T-helper 2 cell treated with Interferon-gamma antibody and Interleukin-4, amounts not matched to agents 5 μg/mL and 100 μg/mL, for 36 hours (primary cell): ENCODE results near the gene MRFAP1L1.

Experiments used
- DNase-seq: peaks from one replicate; pipeline ENCODE4 v3.0.0; 2021; ENCODE audit warnings: low spot score
- H3K27ac Mint-ChIP-seq: one replicate; pipeline ENCODE4 v1.8.0; 2021; ENCODE audit warnings: mild to moderate bottlenecking, mixed read lengths
- H3K27me3 Mint-ChIP-seq: one replicate; pipeline ENCODE4 v1.8.0; 2021; ENCODE audit warnings: low read depth, mixed read lengths
- H3K36me3 Mint-ChIP-seq: one replicate; pipeline ENCODE4 v1.8.0; 2021; ENCODE audit warnings: low read depth, mixed read lengths
- H3K4me1 Mint-ChIP-seq: one replicate; pipeline ENCODE4 v1.8.0; 2021; ENCODE audit warnings: low read depth, mixed read lengths
- H3K4me3 Mint-ChIP-seq: one replicate; pipeline ENCODE4 v1.8.0; 2022; ENCODE audit warnings: mild to moderate bottlenecking, moderate library complexity, mixed read lengths
- H3K9me3 Mint-ChIP-seq: one replicate; pipeline ENCODE4 v1.8.0; 2021; ENCODE audit warnings: mixed read lengths

MRFAP1L1 gene

DNA sequence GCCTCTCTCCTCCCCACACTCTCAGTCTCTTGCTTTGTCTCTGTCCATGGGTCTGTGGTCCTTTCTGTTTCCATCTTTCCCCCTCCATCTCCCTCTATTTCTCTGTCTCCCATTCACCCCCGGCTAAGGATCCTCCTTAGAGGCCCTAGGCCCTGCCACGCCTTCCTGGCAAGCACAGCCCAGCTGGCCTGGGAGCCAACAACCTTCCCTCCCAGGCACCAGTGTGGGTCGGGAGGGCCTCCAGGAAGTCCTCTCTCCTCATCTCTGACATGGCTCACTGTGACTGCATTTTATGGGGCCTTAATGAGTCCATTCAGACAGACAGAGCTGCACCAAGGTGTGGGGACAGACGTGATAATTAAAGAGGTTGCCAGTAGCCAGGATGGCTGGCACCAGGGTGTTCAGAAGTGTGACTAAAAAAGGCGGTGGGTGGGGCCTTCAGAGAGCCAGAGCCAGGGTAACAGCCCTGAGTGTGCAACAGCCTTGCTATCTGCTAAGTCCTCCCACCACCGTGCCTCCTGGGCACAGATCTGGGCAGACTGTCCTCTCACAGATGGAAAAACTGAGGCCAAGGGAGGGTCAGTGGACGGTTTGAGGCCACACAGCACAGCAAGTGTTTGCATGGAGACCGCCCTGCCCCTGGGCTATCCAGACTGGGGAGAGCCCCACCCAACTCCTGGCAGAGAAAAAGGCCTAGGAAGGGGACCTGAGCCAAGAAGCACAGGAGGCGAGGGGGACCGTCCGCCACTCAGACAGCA lies 37.8 kb upstream of the MRFAP1L1 start:
- Mint-ChIP-seq H3K27ac (no peak overlapping the region), H3K4me3 (no peak overlapping the region), H3K9me3 (no peaks in the 10 kb centered on the region), H3K36me3 (no peaks in the 10 kb centered on the region), H3K4me1 (peaks cover 8% of the 10 kb centered on the region), H3K27me3 (no peaks in the 10 kb centered on the region)
- no peak for DNase-seq

DNA sequence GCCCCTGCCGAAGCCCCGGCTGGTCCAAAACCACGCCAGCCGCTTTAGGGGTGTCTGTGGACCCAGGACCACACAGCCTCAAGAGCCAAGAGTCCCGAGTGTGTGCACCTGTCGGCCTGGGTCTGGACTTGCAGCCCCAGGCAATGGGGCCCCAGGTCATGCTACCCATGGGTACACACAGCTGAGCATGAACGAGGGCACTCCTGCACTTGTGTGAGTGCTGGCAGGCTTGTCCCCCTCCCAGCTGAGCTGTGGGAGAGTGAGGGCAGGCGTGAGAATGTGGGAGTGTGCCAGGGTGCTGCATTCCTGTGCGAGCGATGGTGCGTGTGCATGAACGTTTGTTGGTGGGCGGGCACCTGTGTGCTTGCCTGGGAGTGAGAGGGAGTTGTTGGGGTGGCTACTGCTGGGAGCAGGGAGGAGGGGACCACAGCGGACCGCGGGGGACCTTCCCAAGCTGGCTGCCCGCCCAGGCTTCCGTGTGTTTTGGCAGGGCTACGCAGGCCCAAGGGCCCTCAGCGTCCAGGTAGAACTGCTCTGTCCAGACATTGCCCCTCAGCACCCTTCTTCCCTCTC lies 37.1 kb upstream of the MRFAP1L1 start:
- Mint-ChIP-seq H3K4me3 (no peak overlapping the region), H3K36me3 (no peaks in the 10 kb centered on the region), H3K27me3 (no peaks in the 10 kb centered on the region), H3K27ac (no peak overlapping the region), H3K4me1 (peaks cover 10% of the 10 kb centered on the region), H3K9me3 (no peaks in the 10 kb centered on the region)
- DNase-seq: no peak

DNA sequence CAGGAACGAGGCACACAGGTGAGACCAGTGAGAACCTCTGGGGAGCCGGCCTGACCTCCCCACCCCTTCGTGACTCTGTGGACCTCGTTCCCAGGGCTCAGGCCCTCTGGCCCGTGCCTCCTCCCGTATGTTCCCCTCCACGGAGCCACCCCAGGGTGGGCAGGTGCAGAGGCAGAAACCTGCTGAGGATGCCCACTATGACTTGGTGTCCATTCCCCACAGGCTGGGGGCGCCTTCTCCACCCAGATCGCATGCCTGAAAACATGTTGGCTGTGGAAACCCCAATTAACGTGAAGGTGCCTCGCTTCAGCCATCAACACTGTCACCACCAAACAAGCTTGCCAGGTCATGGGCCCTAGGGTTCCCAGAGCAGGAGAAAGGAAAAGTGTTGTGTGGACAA lies 33.3 kb upstream of the MRFAP1L1 start:
- DNase-seq: no peak
- no peak overlapping the region for H3K4me3 Mint-ChIP-seq
- no peaks in the 10 kb centered on the region for H3K27me3 Mint-ChIP-seq
- H3K27ac Mint-ChIP-seq: no peak overlapping the region
- peaks cover 4% of the 10 kb centered on the region for H3K4me1 Mint-ChIP-seq
- peaks cover 6% of the 10 kb centered on the region for H3K9me3 Mint-ChIP-seq
- no peaks in the 10 kb centered on the region for H3K36me3 Mint-ChIP-seq

DNA sequence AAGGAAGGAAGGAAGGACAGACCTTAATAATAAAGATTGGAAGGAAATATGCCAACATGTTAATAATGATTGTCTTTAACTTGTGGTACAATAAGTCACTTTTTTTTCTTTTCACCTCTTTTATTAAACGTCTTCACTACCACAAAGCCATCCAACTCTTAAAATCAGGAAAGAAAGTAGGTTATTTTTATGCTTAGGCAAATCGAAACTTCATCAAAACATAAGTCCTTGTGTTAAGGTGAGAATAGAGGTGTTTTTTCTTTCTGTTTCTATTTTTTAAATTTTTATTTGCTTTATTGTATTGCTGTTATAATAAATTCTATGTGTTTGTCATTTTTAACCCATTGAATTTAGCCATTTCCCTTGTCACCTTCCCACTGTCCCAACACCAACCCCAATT lies 32.8 kb upstream of the MRFAP1L1 start:
- Mint-ChIP-seq H3K4me3 (no peak overlapping the region), H3K27ac (no peak overlapping the region), H3K36me3 (no peaks in the 10 kb centered on the region), H3K4me1 (peaks cover 4% of the 10 kb centered on the region), H3K27me3 (peaks cover under 1% of the 10 kb centered on the region), H3K9me3 (peaks cover 6% of the 10 kb centered on the region)
- DNase-seq: no peak

DNA sequence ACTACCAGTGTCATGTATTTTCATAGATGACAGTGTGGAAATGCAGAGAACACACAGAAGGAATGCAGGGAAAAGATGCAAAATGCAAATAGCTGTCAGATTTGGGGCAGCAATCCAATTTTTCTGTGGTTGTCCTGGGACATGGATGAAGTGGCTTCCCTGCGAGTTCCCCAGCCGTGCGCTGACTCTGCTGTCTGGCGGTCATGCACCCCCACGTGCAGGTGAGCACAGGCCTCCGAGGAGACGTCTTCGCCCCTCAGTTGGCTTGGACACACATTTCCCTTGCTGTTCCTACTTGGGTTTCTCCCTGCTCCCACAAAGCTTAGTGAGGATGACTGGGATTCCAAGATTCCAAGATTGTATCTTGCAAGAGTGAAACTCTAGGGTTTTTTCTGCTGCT lies 30.7 kb upstream of the MRFAP1L1 start:
- H3K27ac Mint-ChIP-seq: no peak overlapping the region
- no peaks in the 10 kb centered on the region for H3K36me3 Mint-ChIP-seq
- peaks cover 4% of the 10 kb centered on the region for H3K4me1 Mint-ChIP-seq
- H3K4me3 Mint-ChIP-seq: no peak overlapping the region
- no peak for DNase-seq
- peaks cover 3% of the 10 kb centered on the region for H3K27me3 Mint-ChIP-seq
- H3K9me3 Mint-ChIP-seq: peaks cover 6% of the 10 kb centered on the region

DNA sequence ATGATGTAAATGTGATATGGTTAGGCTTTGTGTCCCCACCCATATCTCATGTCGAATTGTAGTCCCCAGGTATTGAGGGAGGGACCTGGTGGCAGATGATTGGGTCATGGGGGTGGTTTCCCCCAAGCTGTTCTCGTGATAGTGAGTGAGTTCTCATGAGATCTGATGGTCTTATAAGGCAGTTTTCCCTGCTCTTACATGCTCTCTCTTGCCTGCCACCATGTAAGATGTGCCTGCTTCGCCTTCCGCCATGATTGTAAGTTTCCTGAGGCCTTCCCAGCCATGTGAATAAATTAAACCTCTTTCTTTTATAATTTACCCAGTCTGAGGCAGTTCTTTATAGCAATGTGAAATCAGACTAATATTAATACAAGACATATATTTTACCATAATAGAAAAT lies 30.3 kb upstream of the MRFAP1L1 start:
- Mint-ChIP-seq H3K4me3 (no peak overlapping the region), H3K36me3 (no peaks in the 10 kb centered on the region), H3K27me3 (peaks cover 3% of the 10 kb centered on the region), H3K9me3 (peaks cover 6% of the 10 kb centered on the region), H3K4me1 (peaks cover 4% of the 10 kb centered on the region), H3K27ac (no peak overlapping the region)
- no peak for DNase-seq

DNA sequence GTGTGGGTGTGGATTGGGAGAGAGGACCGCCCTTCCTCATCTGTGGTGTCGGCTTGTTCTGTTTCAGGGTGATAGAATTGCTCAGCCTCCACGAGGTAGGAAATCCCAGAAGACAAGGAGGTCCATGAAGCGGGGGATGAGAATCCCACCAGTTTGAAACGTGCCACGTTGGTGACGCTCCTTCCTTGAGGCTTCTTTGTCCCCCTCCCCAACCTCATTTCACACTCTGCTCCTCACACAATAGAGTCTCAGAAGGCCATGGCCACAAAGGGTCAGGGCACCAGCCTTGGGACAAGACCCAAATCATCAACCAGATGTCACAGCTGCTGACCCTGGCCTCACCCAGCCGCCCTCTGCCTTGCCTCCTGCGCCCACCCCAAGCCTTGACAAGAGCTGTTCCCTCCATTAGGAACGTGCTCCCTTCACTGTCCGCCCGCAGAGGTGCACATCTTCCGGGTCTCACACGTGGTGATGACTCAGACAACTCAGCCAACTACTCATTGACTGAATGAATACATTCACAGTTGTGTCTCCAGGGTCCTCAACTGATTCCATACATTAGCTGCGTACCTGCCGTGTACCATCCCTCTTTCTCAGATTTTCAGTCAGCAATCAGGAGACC lies 24.6 kb upstream of the MRFAP1L1 start:
- Mint-ChIP-seq H3K4me1 (no peaks in the 10 kb centered on the region), H3K4me3 (no peak overlapping the region), H3K36me3 (no peaks in the 10 kb centered on the region), H3K9me3 (peaks cover 1% of the 10 kb centered on the region), H3K27ac (no peak overlapping the region), H3K27me3 (peaks cover 3% of the 10 kb centered on the region)
- no peak for DNase-seq

DNA sequence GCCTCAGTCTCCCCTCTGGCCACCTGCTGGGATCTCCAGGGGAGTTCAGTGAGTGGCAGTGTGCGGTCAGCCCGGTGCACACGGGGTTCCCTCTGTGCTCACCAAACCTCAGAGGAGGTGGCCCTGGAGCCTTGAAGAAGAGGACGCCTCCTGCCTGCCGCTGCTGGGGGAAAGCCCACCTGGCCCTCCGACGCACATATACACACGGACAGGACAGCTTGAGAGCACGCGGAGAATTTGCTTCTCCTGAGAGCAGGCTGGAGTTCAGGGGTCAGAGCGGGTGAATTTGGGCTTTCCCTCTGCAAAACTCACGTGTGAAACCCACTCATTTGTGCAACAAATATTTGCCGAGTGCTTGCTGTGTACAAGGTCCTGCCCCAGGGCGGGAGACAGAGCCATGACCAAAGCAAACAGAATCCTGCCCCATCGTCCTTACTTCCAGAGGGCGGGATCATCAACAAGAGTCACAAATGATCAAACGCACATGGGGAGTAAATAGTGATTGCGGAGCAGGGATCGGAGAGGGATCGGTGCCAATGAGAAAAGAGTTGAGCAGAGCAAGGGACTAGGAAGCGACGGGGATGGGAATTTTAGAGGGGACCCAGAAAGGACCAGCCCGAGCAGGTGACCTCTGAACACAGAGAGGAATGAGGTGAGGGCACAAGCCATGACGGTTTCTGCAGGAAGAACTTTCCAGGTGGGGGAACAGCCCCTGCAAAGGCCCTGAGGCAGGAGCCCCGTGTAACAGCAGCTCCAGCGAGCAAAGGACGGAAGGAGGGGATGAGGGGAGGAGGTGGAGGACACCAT lies 23.9 kb upstream of the MRFAP1L1 start:
- no peak overlapping the region for H3K4me3 Mint-ChIP-seq
- no peak overlapping the region for H3K27ac Mint-ChIP-seq
- DNase-seq: no peak
- no peaks in the 10 kb centered on the region for H3K4me1 Mint-ChIP-seq
- peaks cover 3% of the 10 kb centered on the region for H3K27me3 Mint-ChIP-seq
- no peaks in the 10 kb centered on the region for H3K36me3 Mint-ChIP-seq
- no peaks in the 10 kb centered on the region for H3K9me3 Mint-ChIP-seq

DNA sequence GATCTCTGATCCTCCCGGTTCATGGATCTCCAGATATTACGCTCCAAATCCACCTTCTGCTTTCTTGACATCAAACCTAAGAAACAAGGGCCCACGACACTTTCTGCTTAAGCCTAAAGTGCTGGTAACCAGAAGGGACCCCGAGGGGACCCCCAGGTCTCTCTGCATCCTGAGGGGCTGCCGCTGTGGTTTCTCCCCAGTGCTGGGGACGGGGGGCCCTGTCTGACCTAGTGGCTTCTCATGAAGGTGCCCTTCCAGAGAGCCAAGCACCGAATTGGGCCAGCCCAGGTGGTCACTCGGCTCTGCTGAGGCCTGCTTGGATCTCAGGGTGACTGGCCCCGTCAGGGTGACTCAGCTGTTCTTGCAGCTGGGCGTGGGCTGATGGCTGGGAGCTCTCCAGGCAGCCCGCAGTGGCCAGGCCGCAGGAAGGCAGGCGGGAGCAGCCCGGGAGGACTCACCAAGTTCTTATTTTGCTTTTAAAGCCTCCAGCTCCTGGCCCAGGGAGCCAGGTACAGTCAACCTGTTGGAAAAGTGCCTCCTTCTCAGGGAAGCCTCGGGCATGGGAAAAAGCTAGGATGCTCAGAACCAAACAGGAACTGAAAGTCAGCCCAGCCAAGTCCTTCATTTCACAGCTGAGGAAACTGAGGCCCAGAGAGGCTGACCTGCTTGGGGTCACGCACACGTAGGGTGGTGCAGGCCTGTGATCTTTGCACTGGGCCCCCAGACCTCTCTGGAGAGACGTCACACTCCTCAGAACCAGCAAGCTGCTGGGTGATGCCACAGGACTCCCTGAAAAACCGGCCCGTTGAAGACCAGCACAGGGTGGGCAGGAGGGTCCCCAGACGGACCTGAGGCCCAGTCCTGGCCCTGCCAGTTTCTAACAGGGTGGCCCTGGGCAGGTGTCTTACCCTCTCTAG lies 23.0 kb upstream of the MRFAP1L1 start:
- H3K9me3 Mint-ChIP-seq: no peaks in the 10 kb centered on the region
- H3K4me3 Mint-ChIP-seq: no peak overlapping the region
- no peaks in the 10 kb centered on the region for H3K36me3 Mint-ChIP-seq
- H3K4me1 Mint-ChIP-seq: peaks cover 2% of the 10 kb centered on the region
- no peak for DNase-seq
- H3K27me3 Mint-ChIP-seq: peaks cover 3% of the 10 kb centered on the region
- no peak overlapping the region for H3K27ac Mint-ChIP-seq

DNA sequence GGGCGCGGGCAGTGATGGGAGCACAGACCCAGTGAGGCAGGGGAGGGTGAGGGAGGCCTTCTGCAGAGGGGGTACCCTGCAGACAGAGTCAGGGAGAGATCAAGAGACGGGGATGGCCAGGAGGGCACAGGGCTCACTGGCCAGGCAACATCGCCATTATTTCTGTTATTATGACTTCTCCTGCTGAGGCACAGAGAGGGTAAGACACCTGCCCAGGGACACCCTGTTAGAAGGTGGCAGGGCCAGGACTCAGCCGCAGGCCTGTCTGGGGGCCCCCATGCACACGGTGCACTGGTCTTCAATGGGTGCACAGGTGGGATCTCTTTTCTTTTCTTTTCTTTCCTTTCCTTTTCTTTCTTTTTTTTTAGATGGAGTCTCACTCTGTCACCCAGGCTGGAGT lies 22.1 kb upstream of the MRFAP1L1 start:
- no peaks in the 10 kb centered on the region for H3K27me3 Mint-ChIP-seq
- DNase-seq: no peak
- no peak overlapping the region for H3K27ac Mint-ChIP-seq
- no peaks in the 10 kb centered on the region for H3K9me3 Mint-ChIP-seq
- H3K36me3 Mint-ChIP-seq: no peaks in the 10 kb centered on the region
- peaks cover 2% of the 10 kb centered on the region for H3K4me1 Mint-ChIP-seq
- H3K4me3 Mint-ChIP-seq: no peak overlapping the region

DNA sequence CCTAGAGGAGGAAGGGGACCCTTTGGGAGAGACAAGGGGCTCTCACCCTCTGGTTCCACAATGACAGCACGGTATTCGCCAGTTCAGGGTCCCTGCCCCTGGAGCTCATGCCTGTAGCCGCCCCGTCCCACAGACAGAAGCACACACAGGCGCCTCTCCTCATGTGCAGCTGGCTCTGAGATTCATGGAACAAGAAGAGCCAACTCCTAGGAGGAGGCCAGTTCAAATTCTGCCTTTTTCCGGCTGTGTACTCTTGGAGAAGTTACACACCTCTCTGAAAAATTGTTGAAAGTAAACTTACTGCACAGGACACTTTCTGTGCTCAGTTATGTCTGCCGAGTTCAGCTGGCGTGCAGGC lies 21.6 kb upstream of the MRFAP1L1 start:
- H3K9me3 Mint-ChIP-seq: no peaks in the 10 kb centered on the region
- H3K36me3 Mint-ChIP-seq: no peaks in the 10 kb centered on the region
- H3K27ac Mint-ChIP-seq: no peak overlapping the region
- no peaks in the 10 kb centered on the region for H3K27me3 Mint-ChIP-seq
- H3K4me3 Mint-ChIP-seq: no peak overlapping the region
- H3K4me1 Mint-ChIP-seq: peaks cover 2% of the 10 kb centered on the region
- no peak for DNase-seq

DNA sequence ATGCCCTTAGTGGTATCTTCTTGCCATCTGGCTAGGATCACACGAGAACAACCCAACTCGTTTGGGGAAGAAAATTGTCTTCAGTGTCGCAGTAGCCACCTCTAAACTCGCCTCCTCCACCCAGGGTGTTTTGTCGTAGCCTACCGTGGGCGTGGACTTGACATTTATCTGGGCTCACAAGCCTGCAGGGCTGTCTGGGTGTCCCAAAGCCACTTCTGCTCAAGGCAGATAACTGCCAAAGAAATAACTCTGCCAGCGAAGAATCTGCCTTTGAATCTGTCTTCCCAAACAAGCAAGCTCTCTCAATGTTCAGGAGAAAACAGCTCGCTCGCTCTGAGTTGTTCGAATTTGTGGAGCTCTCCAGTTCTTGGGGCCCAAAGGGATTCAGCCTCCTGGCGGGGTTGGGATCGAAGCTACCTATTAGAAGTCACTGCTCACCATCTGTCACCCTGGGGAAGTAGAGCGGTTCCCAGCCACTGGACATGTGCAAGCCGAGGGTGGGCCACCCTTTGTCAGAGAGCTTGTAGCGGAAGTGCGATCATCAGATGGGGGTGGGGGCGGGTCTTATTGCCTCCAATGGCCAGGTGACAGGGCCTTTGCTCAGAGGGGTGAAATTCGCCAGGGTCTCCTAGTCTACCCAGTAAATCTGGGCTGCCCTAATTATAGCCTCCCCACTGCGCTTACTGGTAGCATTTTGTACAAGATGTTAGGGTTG lies 21.1 kb upstream of the MRFAP1L1 start:
- Mint-ChIP-seq H3K36me3 (no peaks in the 10 kb centered on the region), H3K4me1 (peaks cover 2% of the 10 kb centered on the region), H3K9me3 (no peaks in the 10 kb centered on the region), H3K4me3 (no peak overlapping the region), H3K27me3 (no peaks in the 10 kb centered on the region), H3K27ac (no peak overlapping the region)
- DNase-seq: no peak
